Activated naive CD8-positive, alpha-beta T cell treated with anti-CD3 and anti-CD28 coated beads for 36 hours (primary cell): ENCODE data around the gene AGAP9. TPM values are rescaled to one million over a fixed set of nuclear protein-coding genes. Genes with fewer than 3 reads are reported as not detected.
"Not testable (repeated sequence)": the region's sequence is repeated elsewhere in the genome, so short reads cannot be mapped to it uniquely, and the experiment has no call there.

Experiments used
- DNase-seq: peaks from one replicate; pipeline ENCODE4 v3.0.0; 2021
- H3K27ac Mint-ChIP-seq: one replicate; pipeline ENCODE4 v1.8.0; 2022; ENCODE audit warnings: mild to moderate bottlenecking, moderate library complexity, mixed read lengths
- H3K27me3 Mint-ChIP-seq: one replicate; pipeline ENCODE4 v1.8.0; 2022; ENCODE audit warnings: mild to moderate bottlenecking, mixed read lengths
- H3K36me3 Mint-ChIP-seq: one replicate; pipeline ENCODE4 v1.8.0; 2021; ENCODE audit warnings: mild to moderate bottlenecking, mixed read lengths
- H3K4me1 Mint-ChIP-seq: one replicate; pipeline ENCODE4 v1.8.0; 2021; ENCODE audit warnings: mixed read lengths
- H3K4me3 Mint-ChIP-seq: one replicate; pipeline ENCODE4 v1.8.0; 2022; ENCODE audit warnings: mild to moderate bottlenecking, moderate library complexity, mixed read lengths
- H3K9me3 Mint-ChIP-seq: one replicate; pipeline ENCODE4 v1.8.0; 2022; ENCODE audit warnings: mixed read lengths
- total RNA-seq, 2 experiments: library from RNA; stranded (reverse); gene quantifications; one replicate each; pipeline ENCODE4 v1.2.3, GENCODE V29; 2021

Gene AGAP9
- total RNA-seq, 2 experiments from 2014 or later: 2.1 to 2.8 TPM

DNA sequence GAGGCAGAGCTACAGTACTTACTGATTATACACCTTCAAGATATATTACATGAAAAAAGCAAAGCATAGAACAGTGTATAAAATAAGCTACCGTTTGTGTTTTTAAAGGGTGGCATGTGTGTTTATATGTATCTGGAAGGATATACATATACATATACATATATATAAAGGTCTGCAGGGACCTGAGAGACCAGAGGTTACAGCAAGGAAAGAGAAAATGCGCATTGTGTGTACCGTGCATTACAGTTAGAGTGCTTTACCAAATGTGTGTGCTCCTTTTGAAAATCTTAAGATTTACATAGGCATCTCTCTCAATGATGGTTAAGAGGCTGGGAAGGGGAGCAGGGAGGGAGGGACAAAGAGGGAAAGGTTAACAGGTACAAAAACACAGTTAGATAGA is 23.8 kb upstream of the AGAP9 start:
- not testable (repeated sequence) for H3K9me3 Mint-ChIP-seq, H3K4me3 Mint-ChIP-seq, H3K4me1 Mint-ChIP-seq, H3K27ac Mint-ChIP-seq, H3K36me3 Mint-ChIP-seq, H3K27me3 Mint-ChIP-seq, DNase-seq

DNA sequence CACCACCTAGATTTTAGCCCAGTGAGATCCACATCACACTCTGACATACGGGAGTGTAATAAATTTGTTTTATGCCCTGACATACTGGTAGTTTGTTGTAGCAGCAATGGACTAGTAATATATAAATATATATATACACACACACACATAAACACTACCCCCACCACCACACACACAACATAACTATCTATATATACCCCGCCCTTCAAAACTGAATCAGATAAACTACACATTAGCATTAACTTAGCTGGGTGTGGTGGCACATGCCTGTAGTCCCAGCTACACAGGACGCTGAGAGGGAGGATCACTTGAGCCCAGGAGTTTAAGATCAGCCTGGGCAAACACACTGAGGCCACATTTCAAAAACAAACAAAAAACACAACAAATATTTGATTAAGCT is 13.0 kb upstream of the AGAP9 start:
- not testable (repeated sequence) for H3K27ac Mint-ChIP-seq, H3K4me3 Mint-ChIP-seq, H3K27me3 Mint-ChIP-seq, DNase-seq, H3K4me1 Mint-ChIP-seq, H3K9me3 Mint-ChIP-seq, H3K36me3 Mint-ChIP-seq

GRCh38 chr10:47502313-47502712 is 21.1 kb downstream of the AGAP9 start:
- not testable (repeated sequence) for H3K4me3 Mint-ChIP-seq, H3K27ac Mint-ChIP-seq, H3K27me3 Mint-ChIP-seq, H3K9me3 Mint-ChIP-seq, H3K36me3 Mint-ChIP-seq, H3K4me1 Mint-ChIP-seq, DNase-seq

- H3K9me3 Mint-ChIP-seq, H3K36me3 Mint-ChIP-seq, H3K4me1 Mint-ChIP-seq, H3K4me3 Mint-ChIP-seq, DNase-seq, H3K27me3 Mint-ChIP-seq, H3K27ac Mint-ChIP-seq: not testable (repeated sequence)
These were observed 29.2 kb downstream of the AGAP9 start for GRCh38 chr10:47494226-47494625.

- not testable (repeated sequence) for H3K4me3 Mint-ChIP-seq, H3K9me3 Mint-ChIP-seq, H3K27me3 Mint-ChIP-seq
These were observed 31.8 kb downstream of the AGAP9 start, which contains the start of gene FAM25G for GRCh38 chr10:47491600-47491999. TSS of gene FAM25G (minus strand) at chr10:47491700. CDS start at chr10:47491674, 26 bp downstream.

GRCh38 chr10:47489630-47490029 is 33.8 kb downstream of the AGAP9 start:
- H3K4me1 Mint-ChIP-seq: not testable (repeated sequence)

More at GRCh38 chr10:47491600-47491999, 31.8 kb downstream of the AGAP9 start, which contains the start of gene FAM25G:
- H3K4me1 Mint-ChIP-seq, H3K27ac Mint-ChIP-seq, DNase-seq, H3K36me3 Mint-ChIP-seq: not testable (repeated sequence)

DNA sequence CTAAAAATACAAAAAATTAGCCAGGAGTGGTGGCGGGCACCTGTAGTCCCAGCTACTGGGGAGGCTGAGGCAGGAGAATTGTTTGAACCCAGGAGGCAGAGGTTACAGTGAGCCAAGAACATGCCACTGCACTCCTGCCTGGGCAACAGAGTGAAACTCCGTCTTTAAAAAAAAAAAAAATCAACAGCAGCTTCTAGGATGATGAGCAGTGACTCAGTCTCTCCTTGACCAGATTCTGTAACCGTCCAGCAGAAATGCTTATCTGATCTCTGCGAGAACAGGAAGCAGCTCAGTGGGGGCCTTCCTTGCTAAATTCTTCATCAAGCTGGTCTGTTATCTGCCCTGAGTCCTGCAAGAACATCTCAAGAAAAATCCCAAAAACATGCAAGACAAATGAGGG is 37.5 kb downstream of the AGAP9 start:
- H3K4me1 Mint-ChIP-seq, H3K27ac Mint-ChIP-seq, DNase-seq, H3K36me3 Mint-ChIP-seq, H3K9me3 Mint-ChIP-seq, H3K27me3 Mint-ChIP-seq, H3K4me3 Mint-ChIP-seq: not testable (repeated sequence)

More at GRCh38 chr10:47489630-47490029, 33.8 kb downstream of the AGAP9 start:
- H3K9me3 Mint-ChIP-seq, H3K27ac Mint-ChIP-seq, H3K36me3 Mint-ChIP-seq, H3K27me3 Mint-ChIP-seq, H3K4me3 Mint-ChIP-seq, DNase-seq: not testable (repeated sequence)

- H3K4me3 Mint-ChIP-seq, DNase-seq, H3K27me3 Mint-ChIP-seq, H3K9me3 Mint-ChIP-seq, H3K36me3 Mint-ChIP-seq, H3K27ac Mint-ChIP-seq, H3K4me1 Mint-ChIP-seq: not testable (repeated sequence)
These were observed 38.7 kb downstream of the AGAP9 start for GRCh38 chr10:47484786-47485185.

DNA sequence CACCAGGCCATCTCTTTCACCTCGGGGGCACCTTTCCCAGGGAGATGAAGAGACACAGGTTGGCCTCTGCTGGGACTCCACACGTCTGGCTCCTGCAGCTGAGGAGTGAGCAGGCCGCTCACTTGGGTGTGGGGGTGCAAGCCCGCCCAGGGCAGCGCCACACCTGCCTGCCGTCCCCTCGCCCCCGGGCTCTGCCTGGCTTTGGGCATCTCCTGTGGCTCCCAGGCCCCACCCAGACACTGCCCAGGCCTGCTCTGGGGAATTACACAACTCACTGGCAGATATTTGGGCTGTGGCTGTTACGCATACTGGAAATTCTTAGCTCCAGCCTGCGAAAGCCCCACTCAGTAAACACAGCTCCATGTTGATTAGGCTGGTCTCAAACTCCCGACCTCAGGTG is 39.5 kb downstream of the AGAP9 start, which contains the start of gene ANXA8:
TSS of gene ANXA8 (minus strand) at position 193 of the 400 bp plus-strand sequence. CDS start at position 11, 182 bp downstream.
- not testable (repeated sequence) for DNase-seq, H3K4me1 Mint-ChIP-seq, H3K4me3 Mint-ChIP-seq, H3K9me3 Mint-ChIP-seq, H3K36me3 Mint-ChIP-seq, H3K27ac Mint-ChIP-seq, H3K27me3 Mint-ChIP-seq

DNA sequence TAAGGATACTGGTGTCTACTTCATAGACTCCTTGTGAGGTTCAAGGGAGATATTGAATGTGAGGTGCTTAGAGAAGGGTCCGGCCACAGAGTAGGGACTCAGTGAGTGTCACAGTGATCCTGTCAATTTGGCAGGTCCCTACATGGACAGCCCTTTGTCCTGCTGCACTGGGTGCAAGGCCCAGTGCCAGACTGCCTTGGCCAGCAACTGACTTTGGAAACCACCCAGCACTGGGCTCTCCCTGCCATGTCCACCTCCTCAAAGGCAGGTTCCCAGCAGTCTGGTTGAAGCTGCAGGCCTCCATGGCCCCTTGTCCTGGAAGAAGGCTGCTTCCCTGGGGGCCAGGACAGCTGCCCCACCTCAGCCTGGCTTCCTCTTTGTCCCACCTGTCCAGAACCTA is 41.1 kb downstream of the AGAP9 start:
- H3K36me3 Mint-ChIP-seq, H3K9me3 Mint-ChIP-seq, H3K4me1 Mint-ChIP-seq, H3K27ac Mint-ChIP-seq, DNase-seq, H3K4me3 Mint-ChIP-seq, H3K27me3 Mint-ChIP-seq: not testable (repeated sequence)

DNA sequence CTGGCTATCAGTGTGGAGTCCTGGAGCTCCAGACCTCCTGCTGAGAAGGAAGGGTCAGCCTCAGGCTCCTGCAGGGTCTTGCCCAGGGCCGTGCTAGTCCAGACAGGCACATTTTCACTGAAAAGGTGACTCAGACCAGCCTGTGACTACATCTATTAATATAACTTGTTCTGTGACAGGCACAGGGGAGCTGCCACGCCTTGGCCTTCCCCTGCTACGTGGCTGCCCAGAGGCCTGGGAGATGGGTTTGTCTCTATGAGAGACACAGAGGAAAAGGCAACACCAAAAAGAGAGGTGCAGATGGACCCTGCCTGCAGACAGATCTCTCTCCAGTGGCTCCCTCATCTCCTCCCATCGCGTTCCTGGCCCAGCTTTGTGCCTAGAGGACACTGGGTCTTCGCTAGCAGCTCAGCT is 41.7 kb downstream of the AGAP9 start:
- not testable (repeated sequence) for H3K36me3 Mint-ChIP-seq, H3K4me1 Mint-ChIP-seq, H3K4me3 Mint-ChIP-seq, H3K27ac Mint-ChIP-seq, DNase-seq, H3K9me3 Mint-ChIP-seq, H3K27me3 Mint-ChIP-seq

DNA sequence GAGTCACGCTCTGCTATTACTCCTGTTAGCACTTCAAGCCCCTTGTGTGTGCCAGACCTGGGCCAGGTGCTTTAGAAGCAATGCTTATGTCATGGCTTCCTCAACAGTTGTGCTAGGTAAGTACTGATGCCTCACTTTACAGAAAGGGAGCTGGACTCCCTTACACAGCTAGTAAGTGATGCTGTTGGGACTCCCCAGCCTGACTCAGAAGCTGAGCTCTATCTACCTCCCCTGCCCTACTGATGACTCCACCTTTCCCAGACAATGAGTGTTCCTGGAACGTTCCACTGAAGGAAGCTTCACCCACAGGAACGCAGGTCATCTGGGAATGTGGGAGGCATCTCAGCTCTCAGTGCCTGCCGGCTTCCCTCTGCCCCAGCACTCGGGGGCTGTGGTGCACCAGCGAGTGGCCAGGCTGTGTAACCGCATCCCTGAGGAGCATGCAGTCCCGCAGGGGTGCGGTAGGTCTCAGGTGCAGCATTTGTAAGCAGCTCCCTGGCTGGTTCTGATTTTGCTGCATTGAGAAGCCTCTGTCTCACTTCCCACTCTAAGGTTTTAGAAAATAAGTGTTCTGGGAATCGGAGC is 42.2 kb downstream of the AGAP9 start:
- H3K4me3 Mint-ChIP-seq, H3K36me3 Mint-ChIP-seq, H3K27me3 Mint-ChIP-seq, H3K9me3 Mint-ChIP-seq, DNase-seq, H3K27ac Mint-ChIP-seq, H3K4me1 Mint-ChIP-seq: not testable (repeated sequence)

GRCh38 chr10:47480133-47480532 is 43.3 kb downstream of the AGAP9 start:
- not testable (repeated sequence) for H3K27ac Mint-ChIP-seq, H3K36me3 Mint-ChIP-seq, H3K9me3 Mint-ChIP-seq, H3K4me3 Mint-ChIP-seq, H3K4me1 Mint-ChIP-seq, H3K27me3 Mint-ChIP-seq, DNase-seq

- H3K36me3 Mint-ChIP-seq, H3K4me3 Mint-ChIP-seq, H3K9me3 Mint-ChIP-seq, H3K4me1 Mint-ChIP-seq, DNase-seq, H3K27ac Mint-ChIP-seq, H3K27me3 Mint-ChIP-seq: not testable (repeated sequence)
These were observed 45.3 kb downstream of the AGAP9 start for GRCh38 chr10:47478114-47478513.

- DNase-seq, H3K9me3 Mint-ChIP-seq, H3K27ac Mint-ChIP-seq, H3K4me3 Mint-ChIP-seq, H3K4me1 Mint-ChIP-seq, H3K27me3 Mint-ChIP-seq, H3K36me3 Mint-ChIP-seq: not testable (repeated sequence)
These were observed 46.4 kb downstream of the AGAP9 start for GRCh38 chr10:47477078-47477477.

GRCh38 chr10:47475101-47475500 is 48.3 kb downstream of the AGAP9 start:
- not testable (repeated sequence) for H3K27me3 Mint-ChIP-seq, H3K4me3 Mint-ChIP-seq, H3K9me3 Mint-ChIP-seq, H3K36me3 Mint-ChIP-seq, H3K27ac Mint-ChIP-seq, H3K4me1 Mint-ChIP-seq, DNase-seq

DNA sequence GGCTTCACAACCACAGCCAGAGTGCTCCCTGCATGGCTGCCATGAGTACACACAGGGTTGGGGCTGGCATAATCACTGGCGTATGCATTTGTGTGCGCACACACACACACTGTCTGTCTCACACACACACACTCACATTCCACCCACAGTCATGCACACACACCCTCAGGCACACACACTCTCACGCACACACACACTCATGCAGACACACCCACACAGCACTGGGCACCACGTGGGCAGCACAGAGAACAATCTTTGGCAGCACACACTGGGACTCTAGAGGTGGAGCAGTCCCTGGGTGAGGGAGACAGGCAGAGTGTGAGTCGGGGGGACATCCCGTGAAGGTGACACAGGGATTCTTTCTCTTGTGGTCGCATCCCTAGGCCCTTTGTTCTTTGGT is 49.9 kb downstream of the AGAP9 start:
- not testable (repeated sequence) for H3K27ac Mint-ChIP-seq, H3K4me1 Mint-ChIP-seq, H3K27me3 Mint-ChIP-seq, DNase-seq, H3K36me3 Mint-ChIP-seq, H3K4me3 Mint-ChIP-seq, H3K9me3 Mint-ChIP-seq
